ENCODE results near the gene MYO3B. TPM values are rescaled to one million over a fixed set of nuclear protein-coding genes. Genes with fewer than 3 reads are reported as not detected.
"Not testable (repeated sequence)": the region's sequence is repeated elsewhere in the genome, so short reads cannot be mapped to it uniquely, and the experiment has no call there.

The MYO3B gene
- total RNA-seq, 1 experiment from 2014 or later: 0.04 TPM

GRCh38 chr2:170523506-170523905 is 345.6 kb downstream of the MYO3B start:
- H3K4me3 ChIP-seq: no peak overlapping the region
- H3K27me3 ChIP-seq: no peaks in the 10 kb centered on the region
- H3K27ac ChIP-seq: no peak overlapping the region
- peaks cover 20% of the 10 kb centered on the region for H3K4me1 ChIP-seq
- DNase-seq: no peak
- no peaks in the 10 kb centered on the region for H3K9me3 ChIP-seq (replicated peaks)
- H3K36me3 ChIP-seq: no peaks in the 10 kb centered on the region

- Histone ChIP-seq H3K27ac (no peak overlapping the region), H3K4me3 (no peak overlapping the region), H3K27me3 (no peaks in the 10 kb centered on the region), H3K9me3 (replicated peaks) (no peaks in the 10 kb centered on the region), H3K36me3 (no peaks in the 10 kb centered on the region), H3K4me1 (peaks cover 10% of the 10 kb centered on the region)
- no peak for DNase-seq
These were observed 347.1 kb downstream of the MYO3B start for GRCh38 chr2:170524828-170525565.

- Histone ChIP-seq H3K27me3 (no peaks in the 10 kb centered on the region), H3K4me1 (peaks cover 11% of the 10 kb centered on the region), H3K36me3 (no peaks in the 10 kb centered on the region), H3K9me3 (replicated peaks) (no peaks in the 10 kb centered on the region), H3K27ac (no peak overlapping the region), H3K4me3 (no peak overlapping the region)
- DNase-seq: peak; percentile 57 to 58
These were observed 347.6 kb downstream of the MYO3B start for GRCh38 chr2:170525566-170525900.

GRCh38 chr2:170530284-170530745 is 352.4 kb downstream of the MYO3B start:
- peak; percentile 95 for DNase-seq
- H3K27me3 ChIP-seq: no peaks in the 10 kb centered on the region
- H3K9me3 ChIP-seq (replicated peaks): no peaks in the 10 kb centered on the region
- peak overlapping the region; percentile 5 for H3K4me3 ChIP-seq
- peak overlapping the region; percentile 26 for H3K27ac ChIP-seq
- H3K4me1 ChIP-seq: peaks cover 14% of the 10 kb centered on the region
- H3K36me3 ChIP-seq: no peaks in the 10 kb centered on the region

GRCh38 chr2:170530803-170531564 is 353.0 kb downstream of the MYO3B start:
- Histone ChIP-seq H3K4me1 (peaks cover 11% of the 10 kb centered on the region), H3K27ac (peak overlapping the region; percentile 26), H3K9me3 (replicated peaks) (no peaks in the 10 kb centered on the region), H3K27me3 (no peaks in the 10 kb centered on the region), H3K4me3 (no peak overlapping the region; the same call in 1 of the 2 replicates), H3K36me3 (no peaks in the 10 kb centered on the region)
- no peak for DNase-seq

- Histone ChIP-seq H3K27me3 (no peaks in the 10 kb centered on the region), H3K4me3 (no peak overlapping the region), H3K9me3 (replicated peaks) (no peaks in the 10 kb centered on the region), H3K36me3 (no peaks in the 10 kb centered on the region), H3K27ac (no peak overlapping the region), H3K4me1 (peaks cover 13% of the 10 kb centered on the region)
- no peak for DNase-seq
These were observed 353.9 kb downstream of the MYO3B start for GRCh38 chr2:170531876-170532275.

- Histone ChIP-seq H3K4me3 (no peak overlapping the region), H3K36me3 (no peaks in the 10 kb centered on the region), H3K27me3 (no peaks in the 10 kb centered on the region), H3K4me1 (peaks cover 13% of the 10 kb centered on the region), H3K27ac (no peak overlapping the region), H3K9me3 (replicated peaks) (no peaks in the 10 kb centered on the region)
- DNase-seq: no peak
These were observed 355.2 kb downstream of the MYO3B start for GRCh38 chr2:170533156-170533555.

- peak; percentile 24 to 44 for DNase-seq
- Histone ChIP-seq H3K4me3 (no peak overlapping the region), H3K27me3 (no peaks in the 10 kb centered on the region), H3K9me3 (replicated peaks) (no peaks in the 10 kb centered on the region), H3K27ac (no peak overlapping the region), H3K36me3 (no peaks in the 10 kb centered on the region), H3K4me1 (peaks cover 12% of the 10 kb centered on the region)
These were observed 357.6 kb downstream of the MYO3B start for GRCh38 chr2:170535552-170535951.

- Histone ChIP-seq H3K9me3 (replicated peaks) (0 out of 2 replicates have a peak, but pooled peaks cover 6% of the 10 kb centered on the region), H3K4me3 (no peak overlapping the region), H3K36me3 (no peaks in the 10 kb centered on the region), H3K27me3 (no peaks in the 10 kb centered on the region), H3K4me1 (no peaks in the 10 kb centered on the region), H3K27ac (no peak overlapping the region)
- no peak for DNase-seq
These were observed 366.9 kb downstream of the MYO3B start for GRCh38 chr2:170544817-170545216.

- Histone ChIP-seq H3K4me1 (no peaks in the 10 kb centered on the region; the same call in 1 of the 2 replicates), H3K9me3 (replicated peaks) (peaks cover 14% of the 10 kb centered on the region), H3K4me3 (no peak overlapping the region), H3K36me3 (no peaks in the 10 kb centered on the region), H3K27ac (no peak overlapping the region), H3K27me3 (no peaks in the 10 kb centered on the region)
- no peak for DNase-seq
These were observed 370.4 kb downstream of the MYO3B start for GRCh38 chr2:170548304-170548703.

- Histone ChIP-seq H3K27ac (no peak overlapping the region), H3K9me3 (replicated peaks) (peaks cover 9% of the 10 kb centered on the region), H3K27me3 (no peaks in the 10 kb centered on the region), H3K36me3 (no peaks in the 10 kb centered on the region), H3K4me3 (no peak overlapping the region), H3K4me1 (no peaks in the 10 kb centered on the region; the same call in 1 of the 2 replicates)
- DNase-seq: peak in 1 of 2 experiments; percentile 47
These were observed 372.6 kb downstream of the MYO3B start for GRCh38 chr2:170550501-170550900.

GRCh38 chr2:170551899-170552298 is 374.0 kb downstream of the MYO3B start:
- H3K36me3 ChIP-seq; H3K27ac ChIP-seq; H3K4me3 ChIP-seq; H3K27me3 ChIP-seq; DNase-seq; H3K4me1 ChIP-seq; H3K9me3 ChIP-seq (replicated peaks): not testable (repeated sequence)

- no peak for DNase-seq
- Histone ChIP-seq H3K27ac (no peak overlapping the region), H3K27me3 (no peaks in the 10 kb centered on the region), H3K9me3 (replicated peaks) (peaks cover 9% of the 10 kb centered on the region), H3K4me1 (no peaks in the 10 kb centered on the region; the same call in 1 of the 2 replicates), H3K36me3 (no peaks in the 10 kb centered on the region), H3K4me3 (no peak overlapping the region)
These were observed 375.8 kb downstream of the MYO3B start for GRCh38 chr2:170553748-170554147.

GRCh38 chr2:170554278-170554955 is 376.5 kb downstream of the MYO3B start:
- DNase-seq: no peak
- Histone ChIP-seq H3K4me1 (no peaks in the 10 kb centered on the region; the same call in 1 of the 2 replicates), H3K4me3 (no peak overlapping the region), H3K27ac (no peak overlapping the region), H3K36me3 (no peaks in the 10 kb centered on the region), H3K27me3 (no peaks in the 10 kb centered on the region), H3K9me3 (replicated peaks) (peaks cover 9% of the 10 kb centered on the region)

GRCh38 chr2:170562928-170563327 is 385.0 kb downstream of the MYO3B start:
- H3K36me3 ChIP-seq: no peaks in the 10 kb centered on the region
- no peaks in the 10 kb centered on the region for H3K9me3 ChIP-seq (replicated peaks)
- H3K27ac ChIP-seq: no peak overlapping the region
- no peak for DNase-seq
- H3K4me1 ChIP-seq: peaks cover 2% of the 10 kb centered on the region
- H3K4me3 ChIP-seq: no peak overlapping the region
- no peaks in the 10 kb centered on the region for H3K27me3 ChIP-seq
